ENCODE results near the gene GSAP.

GSAP gene

GRCh38 chr7:77420438-77420837, 4.3 kb upstream of the GSAP start:
- no peaks in the 10 kb centered on the region for H3K27me3 ChIP-seq (ENCODE audit: insufficient read depth, low read depth, severe bottlenecking)
- no peak overlapping the region for H3K4me3 ChIP-seq (ENCODE audit: low read depth, low read length)
- no peak for DNase-seq

GRCh38 chr7:77419102-77419501, 3.0 kb upstream of the GSAP start:
- Histone ChIP-seq H3K4me3 (ENCODE audit: low read depth, low read length) (no peak overlapping the region), H3K36me3 (no peaks in the 10 kb centered on the region), H3K27me3 (ENCODE audit: insufficient read depth, low read depth, severe bottlenecking) (no peaks in the 10 kb centered on the region), H3K9me3 (ENCODE audit: severe bottlenecking) (no peaks in the 10 kb centered on the region), H3K27ac (no peak overlapping the region)
- no peak for TF ChIP-seq CTCF (IDR thresholded peaks at IDR 0.05; ENCODE audit: low read depth, low read length)
- no peak for DNase-seq

More at GRCh38 chr7:77420438-77420837, 4.3 kb upstream of the GSAP start:
- no peaks in the 10 kb centered on the region for H3K9me3 ChIP-seq (ENCODE audit: severe bottlenecking)
- TF ChIP-seq CTCF (IDR thresholded peaks at IDR 0.05; ENCODE audit: low read depth, low read length) = no peak
- no peaks in the 10 kb centered on the region for H3K36me3 ChIP-seq
- no peak overlapping the region for H3K27ac ChIP-seq

- H3K9me3 ChIP-seq (ENCODE audit: severe bottlenecking) = no peaks in the 10 kb centered on the region
- H3K27me3 ChIP-seq (ENCODE audit: insufficient read depth, low read depth, severe bottlenecking) = no peaks in the 10 kb centered on the region
- no peak for TF ChIP-seq CTCF (IDR thresholded peaks at IDR 0.05; ENCODE audit: low read depth, low read length)
- no peak overlapping the region for H3K27ac ChIP-seq
- no peak overlapping the region for H3K4me3 ChIP-seq (ENCODE audit: low read depth, low read length)
- no peak for DNase-seq
- H3K36me3 ChIP-seq = no peaks in the 10 kb centered on the region
Measured at GRCh38 chr7:77417801-77418200, 1.7 kb upstream of the GSAP start.

- Histone ChIP-seq H3K27ac (peak overlapping the region; percentile 85), H3K9me3 (ENCODE audit: severe bottlenecking) (no peaks in the 10 kb centered on the region), H3K4me3 (ENCODE audit: low read depth, low read length) (peak overlapping the region; percentile 86), H3K36me3 (no peaks in the 10 kb centered on the region), H3K27me3 (ENCODE audit: insufficient read depth, low read depth, severe bottlenecking) (no peaks in the 10 kb centered on the region)
- TF ChIP-seq CTCF (IDR thresholded peaks at IDR 0.05; ENCODE audit: low read depth, low read length) = peak; percentile 27; the same call in 1 of the 2 replicates
- no peak for DNase-seq
Measured at GRCh38 chr7:77416621-77417371, 647 bp upstream of the GSAP start.

GRCh38 chr7:77415476-77415822, 700 bp downstream of the GSAP start:
- DNase-seq = peak; percentile 25
- H3K27me3 ChIP-seq (ENCODE audit: insufficient read depth, low read depth, severe bottlenecking) = no peaks in the 10 kb centered on the region
- no peaks in the 10 kb centered on the region for H3K36me3 ChIP-seq
- no peaks in the 10 kb centered on the region for H3K9me3 ChIP-seq (ENCODE audit: severe bottlenecking)
- peak overlapping the region; percentile 85; the same call in 1 of the 2 replicates for H3K27ac ChIP-seq
- TF ChIP-seq CTCF (IDR thresholded peaks at IDR 0.05; ENCODE audit: low read depth, low read length) = no peak
- H3K4me3 ChIP-seq (ENCODE audit: low read depth, low read length) = peak overlapping the region; percentile 86
